ENCODE results near the gene NDST1.

The NDST1 gene

GRCh38 chr5:150489360-150490295 lies 18.3 kb upstream of the NDST1 start:
- H3K4me3 ChIP-seq (ENCODE audit: low read depth in 1 of 5, low read length in 5 of 5) = peak overlapping the region; percentile 19 to 82 (median 78)
- H3K36me3 ChIP-seq (ENCODE audit: control insufficient read depth in 5 of 5, insufficient read depth in 5 of 5, low read length in 5 of 5) = peaks cover 0 to 4% (median 0%) of the 10 kb centered on the region in 5 donors
- H3K9ac ChIP-seq (ENCODE audit: low read length in 5 of 5) = peak overlapping the region in 3 of 5 donors; percentile 20 to 41 (median 40)
- H3K27ac ChIP-seq (ENCODE audit: low read depth, low read length) = peak overlapping the region; percentile 99
- no peaks in the 10 kb centered on the region for H3K9me3 ChIP-seq (ENCODE audit: control insufficient read depth in 5 of 5, low read length in 5 of 5)
- peaks cover 32 to 72% (median 71%) of the 10 kb centered on the region in 5 donors for H3K4me1 ChIP-seq (ENCODE audit: control insufficient read depth in 5 of 5, insufficient read depth in 5 of 5, low read length in 5 of 5)
- no peaks in the 10 kb centered on the region for H3K27me3 ChIP-seq (ENCODE audit: control insufficient read depth in 5 of 5, insufficient read depth in 4 of 5, low read length in 5 of 5)

- Histone ChIP-seq H3K27me3 (ENCODE audit: control insufficient read depth in 5 of 5, insufficient read depth in 4 of 5, low read length in 5 of 5) (no peaks in the 10 kb centered on the region), H3K4me1 (ENCODE audit: control insufficient read depth in 5 of 5, insufficient read depth in 5 of 5, low read length in 5 of 5) (peaks cover 30 to 67% (median 66%) of the 10 kb centered on the region in 5 donors), H3K9ac (ENCODE audit: low read length in 5 of 5) (peak overlapping the region in 1 of 5 donors; percentile 2), H3K4me3 (ENCODE audit: low read depth in 1 of 5, low read length in 5 of 5) (peak overlapping the region in 3 of 5 donors; percentile 19 to 48 (median 33)), H3K36me3 (ENCODE audit: control insufficient read depth in 5 of 5, insufficient read depth in 5 of 5, low read length in 5 of 5) (peaks cover 0 to 4% (median 0%) of the 10 kb centered on the region in 5 donors), H3K9me3 (ENCODE audit: control insufficient read depth in 5 of 5, low read length in 5 of 5) (no peaks in the 10 kb centered on the region), H3K27ac (ENCODE audit: low read depth, low read length) (peak overlapping the region; percentile 99)
These were observed 17.6 kb upstream of the NDST1 start for GRCh38 chr5:150490296-150490669.

- Histone ChIP-seq H3K27me3 (ENCODE audit: control insufficient read depth in 5 of 5, insufficient read depth in 4 of 5, low read length in 5 of 5) (no peaks in the 10 kb centered on the region), H3K9ac (ENCODE audit: low read length in 5 of 5) (peak overlapping the region in 3 of 5 donors; percentile 2 to 19 (median 11)), H3K36me3 (ENCODE audit: control insufficient read depth in 5 of 5, insufficient read depth in 5 of 5, low read length in 5 of 5) (peaks cover 0 to 4% (median 0%) of the 10 kb centered on the region in 5 donors), H3K4me1 (ENCODE audit: control insufficient read depth in 5 of 5, insufficient read depth in 5 of 5, low read length in 5 of 5) (peaks cover 30 to 65% (median 63%) of the 10 kb centered on the region in 5 donors), H3K4me3 (ENCODE audit: low read depth in 1 of 5, low read length in 5 of 5) (no peak overlapping the region), H3K27ac (ENCODE audit: low read depth, low read length) (peak overlapping the region; percentile 99), H3K9me3 (ENCODE audit: control insufficient read depth in 5 of 5, low read length in 5 of 5) (no peaks in the 10 kb centered on the region)
These were observed 17.2 kb upstream of the NDST1 start for GRCh38 chr5:150490754-150491153.

- Histone ChIP-seq H3K4me3 (ENCODE audit: low read depth in 1 of 5, low read length in 5 of 5) (no peak overlapping the region), H3K27ac (ENCODE audit: low read depth, low read length) (peak overlapping the region; percentile 99), H3K27me3 (ENCODE audit: control insufficient read depth in 5 of 5, insufficient read depth in 4 of 5, low read length in 5 of 5) (no peaks in the 10 kb centered on the region), H3K4me1 (ENCODE audit: control insufficient read depth in 5 of 5, insufficient read depth in 5 of 5, low read length in 5 of 5) (peaks cover 30 to 74% (median 67%) of the 10 kb centered on the region in 5 donors), H3K9ac (ENCODE audit: low read length in 5 of 5) (peak overlapping the region in 2 of 5 donors; percentile 16 to 33), H3K9me3 (ENCODE audit: control insufficient read depth in 5 of 5, low read length in 5 of 5) (no peaks in the 10 kb centered on the region), H3K36me3 (ENCODE audit: control insufficient read depth in 5 of 5, insufficient read depth in 5 of 5, low read length in 5 of 5) (peaks cover 0 to 4% (median 0%) of the 10 kb centered on the region in 5 donors)
These were observed 16.1 kb upstream of the NDST1 start for GRCh38 chr5:150491876-150492275.

- Histone ChIP-seq H3K27ac (ENCODE audit: low read depth, low read length) (peak overlapping the region; percentile 20), H3K4me3 (ENCODE audit: low read depth in 1 of 5, low read length in 5 of 5) (no peak overlapping the region)
These were observed 15.3 kb upstream of the NDST1 start for GRCh38 chr5:150492621-150493020.

GRCh38 chr5:150496098-150496497 lies 11.8 kb upstream of the NDST1 start:
- H3K4me1 ChIP-seq (ENCODE audit: control insufficient read depth in 5 of 5, insufficient read depth in 5 of 5, low read length in 5 of 5) = peaks cover 28 to 74% (median 66%) of the 10 kb centered on the region in 5 donors

More at GRCh38 chr5:150492621-150493020, 15.3 kb upstream of the NDST1 start:
- H3K4me1 ChIP-seq (ENCODE audit: control insufficient read depth in 5 of 5, insufficient read depth in 5 of 5, low read length in 5 of 5) = peaks cover 32 to 74% (median 66%) of the 10 kb centered on the region in 5 donors
- peak overlapping the region in 1 of 5 donors; percentile 39 for H3K9ac ChIP-seq (ENCODE audit: low read length in 5 of 5)
- no peaks in the 10 kb centered on the region for H3K9me3 ChIP-seq (ENCODE audit: control insufficient read depth in 5 of 5, low read length in 5 of 5)
- H3K27me3 ChIP-seq (ENCODE audit: control insufficient read depth in 5 of 5, insufficient read depth in 4 of 5, low read length in 5 of 5) = no peaks in the 10 kb centered on the region
- H3K36me3 ChIP-seq (ENCODE audit: control insufficient read depth in 5 of 5, insufficient read depth in 5 of 5, low read length in 5 of 5) = peaks cover 0 to 4% (median 0%) of the 10 kb centered on the region in 5 donors

GRCh38 chr5:150496534-150496933 lies 11.4 kb upstream of the NDST1 start:
- Histone ChIP-seq H3K27ac (ENCODE audit: low read depth, low read length) (peak overlapping the region; percentile 91), H3K9ac (ENCODE audit: low read length in 5 of 5) (peak overlapping the region in 4 of 5 donors; percentile 7 to 25 (median 14)), H3K4me3 (ENCODE audit: low read depth in 1 of 5, low read length in 5 of 5) (no peak overlapping the region), H3K36me3 (ENCODE audit: control insufficient read depth in 5 of 5, insufficient read depth in 5 of 5, low read length in 5 of 5) (peaks cover 0 to 8% (median 0%) of the 10 kb centered on the region in 5 donors), H3K4me1 (ENCODE audit: control insufficient read depth in 5 of 5, insufficient read depth in 5 of 5, low read length in 5 of 5) (peaks cover 25 to 74% (median 66%) of the 10 kb centered on the region in 5 donors), H3K9me3 (ENCODE audit: control insufficient read depth in 5 of 5, low read length in 5 of 5) (no peaks in the 10 kb centered on the region), H3K27me3 (ENCODE audit: control insufficient read depth in 5 of 5, insufficient read depth in 4 of 5, low read length in 5 of 5) (no peaks in the 10 kb centered on the region)

More at GRCh38 chr5:150496098-150496497, 11.8 kb upstream of the NDST1 start:
- Histone ChIP-seq H3K27me3 (ENCODE audit: control insufficient read depth in 5 of 5, insufficient read depth in 4 of 5, low read length in 5 of 5) (no peaks in the 10 kb centered on the region), H3K9me3 (ENCODE audit: control insufficient read depth in 5 of 5, low read length in 5 of 5) (no peaks in the 10 kb centered on the region), H3K9ac (ENCODE audit: low read length in 5 of 5) (peak overlapping the region in 1 of 5 donors; percentile 25), H3K36me3 (ENCODE audit: control insufficient read depth in 5 of 5, insufficient read depth in 5 of 5, low read length in 5 of 5) (peaks cover 0 to 4% (median 0%) of the 10 kb centered on the region in 5 donors), H3K4me3 (ENCODE audit: low read depth in 1 of 5, low read length in 5 of 5) (no peak overlapping the region), H3K27ac (ENCODE audit: low read depth, low read length) (peak overlapping the region; percentile 91)

GRCh38 chr5:150497274-150497988 lies 10.5 kb upstream of the NDST1 start:
- Histone ChIP-seq H3K27me3 (ENCODE audit: control insufficient read depth in 5 of 5, insufficient read depth in 4 of 5, low read length in 5 of 5) (no peaks in the 10 kb centered on the region), H3K9ac (ENCODE audit: low read length in 5 of 5) (peak overlapping the region in 2 of 5 donors; percentile 1 to 41), H3K4me1 (ENCODE audit: control insufficient read depth in 5 of 5, insufficient read depth in 5 of 5, low read length in 5 of 5) (peaks cover 25 to 74% (median 66%) of the 10 kb centered on the region in 5 donors), H3K27ac (ENCODE audit: low read depth, low read length) (peak overlapping the region; percentile 91), H3K36me3 (ENCODE audit: control insufficient read depth in 5 of 5, insufficient read depth in 5 of 5, low read length in 5 of 5) (peaks cover 0 to 8% (median 0%) of the 10 kb centered on the region in 5 donors), H3K4me3 (ENCODE audit: low read depth in 1 of 5, low read length in 5 of 5) (no peak overlapping the region), H3K9me3 (ENCODE audit: control insufficient read depth in 5 of 5, low read length in 5 of 5) (no peaks in the 10 kb centered on the region)

- peaks cover 0 to 5% (median 0%) of the 10 kb centered on the region in 5 donors for H3K36me3 ChIP-seq (ENCODE audit: control insufficient read depth in 5 of 5, insufficient read depth in 5 of 5, low read length in 5 of 5)
- H3K27me3 ChIP-seq (ENCODE audit: control insufficient read depth in 5 of 5, insufficient read depth in 4 of 5, low read length in 5 of 5) = no peaks in the 10 kb centered on the region
- H3K4me1 ChIP-seq (ENCODE audit: control insufficient read depth in 5 of 5, insufficient read depth in 5 of 5, low read length in 5 of 5) = peaks cover 25 to 74% (median 66%) of the 10 kb centered on the region in 5 donors
- no peak overlapping the region for H3K4me3 ChIP-seq (ENCODE audit: low read depth in 1 of 5, low read length in 5 of 5)
- H3K9me3 ChIP-seq (ENCODE audit: control insufficient read depth in 5 of 5, low read length in 5 of 5) = no peaks in the 10 kb centered on the region
- peak overlapping the region in 2 of 5 donors; percentile 41 to 44 for H3K9ac ChIP-seq (ENCODE audit: low read length in 5 of 5)
- H3K27ac ChIP-seq (ENCODE audit: low read depth, low read length) = peak overlapping the region; percentile 91
These were observed 10.0 kb upstream of the NDST1 start for GRCh38 chr5:150497989-150498317.

All from subcutaneous abdominal adipose tissue (tissue), 5 donors.